H1 (cell line): ENCODE results near the gene RAB4B. TPM values are rescaled to one million over a fixed set of nuclear protein-coding genes. Genes with fewer than 3 reads are reported as not detected.

Experiments used
- CTCF ChIA-PET: fragments of 300-600 bp; sonication (Branson Sonifier 250); formaldehyde crosslinking; loops from one replicate; lab custom pipeline; 2021; ENCODE audit not compliant: partially characterized antibody; lab: Charles Lee
- POLR2A ChIA-PET: fragments of 300-600 bp; sonication (Branson Sonifier 250); formaldehyde crosslinking; loops from one replicate; lab custom pipeline; 2021; ENCODE audit warnings: inconsistent platforms; ENCODE audit not compliant: partially characterized antibody; lab: Charles Lee
- DNase-seq, 2 experiments: peaks; one replicate each; pipeline versions ENCODE4 v3.0.0 to v3.0.0-alpha.2; 2010 to 2022; ENCODE audit warnings: low spot score in 2 of 2, low read depth in 1 of 2, mixed read lengths in 1 of 2
- FAIRE-seq: peaks from 2 replicates; lab custom pipeline; 2011; peaks lifted over from hg19 to GRCh38; lab: Jason Lieb, UNC
- H2AFZ ChIP-seq: 2 replicates; pipeline ENCODE4 v1.8.1; 2012; ENCODE audit warnings: low read length, inconsistent platforms
- H2AK5ac ChIP-seq: 2 replicates; pipeline ENCODE4 v1.6.1; 2013; ENCODE audit warnings: low read depth, low read length
- H2BK120ac ChIP-seq: replicated peaks from 2 replicates; pipeline ENCODE3; 2013; ENCODE audit warnings: low read depth, low read length, inconsistent platforms
- H2BK12ac ChIP-seq: 2 replicates; pipeline ENCODE4 v1.6.1; 2013; ENCODE audit warnings: low read depth, low read length
- H2BK15ac ChIP-seq: 2 replicates; pipeline ENCODE4 v1.6.1; 2013; ENCODE audit warnings: low read length
- H2BK20ac ChIP-seq: 2 replicates; pipeline ENCODE4 v1.6.1; 2013; ENCODE audit warnings: low read length
- H2BK5ac ChIP-seq: 2 replicates; pipeline ENCODE4 v1.6.1; 2013; ENCODE audit warnings: low read depth, low read length
- H3K14ac ChIP-seq: 2 replicates; pipeline ENCODE4 v1.6.1; 2013; ENCODE audit warnings: inconsistent platforms; ENCODE audit not compliant: insufficient read length
- H3K18ac ChIP-seq: 2 replicates; pipeline ENCODE4 v1.6.1; 2013; ENCODE audit warnings: low read length; ENCODE audit errors: extremely low read depth
- H3K23ac ChIP-seq: 2 replicates; pipeline ENCODE4 v1.6.1; 2013; ENCODE audit warnings: inconsistent platforms; ENCODE audit not compliant: insufficient read length
- H3K23me2 ChIP-seq: 2 replicates; pipeline ENCODE4 v1.6.1; 2013; ENCODE audit warnings: low read depth, low read length
- H3K27ac ChIP-seq: 2 replicates; pipeline ENCODE4 v1.6.1; 2011; ENCODE audit warnings: low read depth, low read length, inconsistent platforms
- H3K27me3 ChIP-seq, 4 experiments: replicated peaks in 1 of 4; 1 replicate in 1 of 4; 2 replicates in 3 of 4; pipeline versions ENCODE4 v1.6.1 to v1.8.1; 2011 to 2013; ENCODE audit warnings: low read length in 3 of 4, mild to moderate bottlenecking in 3 of 4, inconsistent platforms in 2 of 4, mixed read lengths in 2 of 4, moderate library complexity in 1 of 4; ENCODE audit not compliant: control insufficient read depth in 3 of 4, insufficient read depth in 3 of 4; ENCODE audit errors: extremely low read depth in 1 of 4
- H3K36me3 ChIP-seq, 4 experiments: 2 replicates each; pipeline versions ENCODE4 v1.6.1 to v1.8.1; 2011 to 2013; ENCODE audit warnings: mild to moderate bottlenecking in 4 of 4, low read length in 3 of 4, moderate library complexity in 2 of 4, control low read depth in 1 of 4, inconsistent platforms in 1 of 4; ENCODE audit not compliant: insufficient read depth in 4 of 4, control insufficient read depth in 2 of 4
- H3K4ac ChIP-seq: replicated peaks from 2 replicates; pipeline ENCODE3; 2013; ENCODE audit warnings: low read length, low read depth, mixed read lengths, inconsistent platforms; ENCODE audit not compliant: insufficient read length
- H3K4me1 ChIP-seq, 4 experiments: replicated peaks in 1 of 4; 1 replicate in 1 of 4; 2 replicates in 3 of 4; pipeline versions ENCODE4 v1.6.1 to v1.8.1; 2011 to 2013; ENCODE audit warnings: low read length in 3 of 4, inconsistent platforms in 2 of 4, mixed read lengths in 1 of 4; ENCODE audit not compliant: insufficient read depth in 4 of 4, control insufficient read depth in 3 of 4
- H3K4me2 ChIP-seq, 2 experiments: 2 replicates each; pipeline versions ENCODE4 v1.6.1 to v1.8.1; 2011 to 2013; ENCODE audit warnings: low read depth in 2 of 2, low read length in 2 of 2, control low read depth in 1 of 2, inconsistent platforms in 1 of 2, mild to moderate bottlenecking in 1 of 2; ENCODE audit not compliant: insufficient read depth in 1 of 2
- H3K4me3 ChIP-seq, 4 experiments: fragments of 200-600, 300-600 bp in 1 of 4; sonication (generic), shearing (Covaris generic), sonication (Bioruptor Twin) in 1 of 4; 2 replicates each; pipeline versions ENCODE4 v1.5.1 to v1.8.1; 2011 to 2016; ENCODE audit warnings: low read length in 4 of 4, low read depth in 3 of 4, control low read depth in 2 of 4, inconsistent platforms in 2 of 4, mild to moderate bottlenecking in 2 of 4, mixed read lengths in 1 of 4, moderate library complexity in 1 of 4; ENCODE audit not compliant: insufficient read depth in 2 of 4; ENCODE audit errors: extremely low read depth in 1 of 4
- H3K56ac ChIP-seq: replicated peaks from 2 replicates; pipeline ENCODE3; 2013; ENCODE audit warnings: low read depth, mild to moderate bottlenecking, mixed read lengths, low read length, inconsistent platforms; ENCODE audit not compliant: insufficient read length
- H3K79me1 ChIP-seq: 2 replicates; pipeline ENCODE4 v1.6.1; 2013; ENCODE audit warnings: low read depth, low read length, control low read depth
- H3K79me2 ChIP-seq, 2 experiments: 2 replicates each; pipeline versions ENCODE4 v1.6.1 to v1.8.1; 2012 to 2013; ENCODE audit warnings: low read length in 2 of 2, mild to moderate bottlenecking in 2 of 2, inconsistent platforms in 1 of 2; ENCODE audit not compliant: insufficient read depth in 2 of 2, control insufficient read depth in 1 of 2
- H3K9ac ChIP-seq, 4 experiments: replicated peaks in 1 of 4; 1 replicate in 1 of 4; 2 replicates in 3 of 4; pipeline versions ENCODE4 v1.6.1 to v1.8.1; 2011 to 2013; ENCODE audit warnings: low read depth in 3 of 4, low read length in 3 of 4, control low read depth in 2 of 4, mild to moderate bottlenecking in 2 of 4, moderate library complexity in 2 of 4, inconsistent platforms in 1 of 4; ENCODE audit errors: extremely low read depth in 1 of 4
- H3K9me3 ChIP-seq, 2 experiments: 2 replicates each; pipeline versions ENCODE4 v1.6.1 to v1.8.1; 2012 to 2013; ENCODE audit warnings: mild to moderate bottlenecking in 2 of 2, moderate library complexity in 2 of 2, control low read depth in 1 of 2, inconsistent platforms in 1 of 2, low read depth in 1 of 2, low read length in 1 of 2, mixed read lengths in 1 of 2; ENCODE audit not compliant: insufficient read depth in 2 of 2
- H4K20me1 ChIP-seq, 2 experiments: replicated peaks in 1 of 2; 2 replicates each; pipeline versions ENCODE3 to v1.8.1; 2011 to 2013; ENCODE audit warnings: inconsistent platforms in 2 of 2, low read length in 2 of 2, mild to moderate bottlenecking in 1 of 2; ENCODE audit not compliant: insufficient read depth in 2 of 2, control insufficient read depth in 1 of 2
- H4K5ac ChIP-seq: 2 replicates; pipeline ENCODE4 v1.6.1; 2013; ENCODE audit warnings: low read length, low read depth, mixed read lengths, inconsistent platforms; ENCODE audit not compliant: insufficient read length
- H4K8ac ChIP-seq: 2 replicates; pipeline ENCODE4 v1.8.0; 2013; ENCODE audit warnings: mild to moderate bottlenecking, moderate library complexity, low read length, inconsistent platforms; ENCODE audit not compliant: insufficient read depth; ENCODE audit errors: extremely low read depth
- H4K91ac ChIP-seq: replicated peaks from 2 replicates; pipeline ENCODE3; 2013; ENCODE audit warnings: low read length, mixed read lengths, inconsistent platforms; ENCODE audit not compliant: insufficient read length
- BRCA1 ChIP-seq: IDR thresholded peaks from 2 replicates; pipeline ENCODE4 v1.6.1; 2012; ENCODE audit warnings: low read depth, low read length, improper control_type of control experiment
- CREB1 ChIP-seq: IDR thresholded peaks from 2 replicates; pipeline ENCODE4 v1.6.1; 2012; ENCODE audit warnings: inconsistent platforms
- EZH2 ChIP-seq: fragments of 200-600 bp; sonication (generic); IDR thresholded peaks from 2 replicates; pipeline ENCODE4 v1.7.1; 2012; ENCODE audit warnings: low read depth, mild to moderate bottlenecking, moderate library complexity, low read length, inconsistent platforms; ENCODE audit not compliant: severe bottlenecking
- GABPA ChIP-seq: IDR thresholded peaks from 2 replicates; pipeline ENCODE4 v1.6.1; 2011; ENCODE audit warnings: mild to moderate bottlenecking, low read length, moderate library complexity, borderline replicate concordance; ENCODE audit not compliant: insufficient read depth
- KDM5A ChIP-seq: fragments of 200-600 bp; IDR thresholded peaks from 2 replicates; pipeline ENCODE4 v1.7.1; 2012; ENCODE audit warnings: mild to moderate bottlenecking, low read length, inconsistent platforms, mixed read lengths
- POLR2A ChIP-seq, 2 experiments: IDR thresholded peaks; 1 replicate in 1 of 2; 2 replicates in 1 of 2; pipeline ENCODE4 v1.6.1; 2011; ENCODE audit warnings: low read depth in 2 of 2, low read length in 2 of 2, mild to moderate bottlenecking in 2 of 2; ENCODE audit errors: control extremely low read depth in 1 of 2
- POLR2AphosphoS5 ChIP-seq: IDR thresholded peaks from 2 replicates; pipeline ENCODE4 v1.6.1; 2011; ENCODE audit warnings: low read depth, low read length
- RFX5 ChIP-seq: IDR thresholded peaks from 2 replicates; pipeline ENCODE4 v1.6.1; 2011; ENCODE audit warnings: low read depth, low read length, improper control_type of control experiment, borderline replicate concordance
- SP2 ChIP-seq: IDR thresholded peaks from 2 replicates; pipeline ENCODE4 v1.6.1; 2012; ENCODE audit warnings: mild to moderate bottlenecking, low read length, inconsistent platforms
- SP4 ChIP-seq: IDR thresholded peaks from 2 replicates; pipeline ENCODE4 v1.6.1; 2012; ENCODE audit warnings: low read length, inconsistent platforms
- TAF1 ChIP-seq: IDR thresholded peaks from 2 replicates; pipeline ENCODE4 v1.6.1; 2011; ENCODE audit warnings: mild to moderate bottlenecking, low read depth, low read length
- WGBS, 2 experiments: shearing (Covaris generic) in 1 of 2; methylation state at CpG; one replicate each; pipeline versions ENCODE4 v1.1.6 to v1.1.7; 2013 to 2015; ENCODE audit warnings: low lambda C conversion rate in 2 of 2, mixed read lengths in 2 of 2, inconsistent platforms in 1 of 2, low coverage in 1 of 2, missing lambda C conversion rate in 1 of 2; ENCODE audit not compliant: insufficient replicate concordance in 2 of 2, insufficient coverage in 1 of 2, insufficient read length in 1 of 2; ENCODE audit errors: extremely low coverage in 1 of 2, missing lambda C conversion rate in 1 of 2; 5-methylcytosine and 5-hydroxymethylcytosine counted together
- polyA plus RNA-seq, 7 experiments: library from polyadenylated mRNA; depleted of rRNA in 3 of 7; stranded (reverse) in 5 of 7; unstranded in 2 of 7; fragments of >200 nt in 5 of 7; fragments of 200-250 nt in 2 of 7; gene quantifications; 1 replicate in 5 of 7; 2 replicates in 1 of 7; 4 replicates in 1 of 7; pipeline versions ENCODE4 v1.2.1 to v1.2.3, GENCODE V29; 2011 to 2013; ENCODE audit warnings: missing spikeins in 2 of 7, mixed read lengths in 2 of 7
- total RNA-seq: library from RNA; stranded (reverse); fragmentation: NEBNext Ultra II Directional; extraction: Animal tissue kit (Norgen Biotek cat#: 25700); gene quantifications from 2 replicates; pipeline ENCODE4 v1.2.1, GENCODE V29; 2021

The RAB4B gene
- total and polyA plus RNA-seq, 2 of the 8 experiments (the other 6 are each of a cell fraction or from before 2014, with no cell fraction given), result 15.9 to 28.6 TPM

DNA sequence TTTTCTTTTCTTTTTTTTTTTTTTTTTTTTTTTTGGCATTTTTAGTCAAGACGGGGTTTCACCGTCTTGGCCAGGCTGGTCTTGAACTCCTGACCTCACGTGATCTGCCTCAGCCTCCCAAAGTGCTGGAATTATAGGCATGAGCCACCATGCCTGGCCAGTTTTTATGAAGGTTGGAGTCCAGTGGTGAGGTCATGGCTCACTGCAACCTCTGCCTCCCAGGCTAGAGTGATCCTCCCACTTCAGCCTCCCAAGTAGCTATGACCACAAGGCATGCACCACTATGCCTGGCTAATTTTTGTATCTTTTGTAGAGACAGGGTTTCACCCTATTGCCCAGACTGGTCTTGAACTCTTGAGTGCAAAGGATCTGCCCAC, 22.8 kb upstream of the RAB4B start:
- no peak overlapping the region for H2BK15ac ChIP-seq
- no peaks in the 10 kb centered on the region; a peak in 2 of 7 replicates for H3K4me1 ChIP-seq
- no peaks in the 10 kb centered on the region for H3K27me3 ChIP-seq
- ChIA-PET CTCF (interaction anchor here (0.8 to 3.4 kb wide), 5 partner anchors 10 to 65 kb away, joined by 3 to 14 read pairs (median 3); no protein-coding TSS in a partner anchor), POLR2A (interaction anchor here (1.3 to 15.7 kb wide), 5 partner anchors 12 to 64 kb away, joined by 3 to 399 read pairs (median 120); partner anchors contain the start of genes COQ8B, EGLN2, ITPKC and MIA)
- H4K8ac ChIP-seq, result no peak overlapping the region
- peaks cover 7% of the 10 kb centered on the region for H3K79me1 ChIP-seq
- 91% methylated on average over 3 of the region's 3 CpGs; no CpG with 5 or more reads in 1 of the 2 experiments for WGBS, 2 experiments
- no peak overlapping the region for H2BK120ac ChIP-seq
- H3K23ac ChIP-seq, result no peak overlapping the region
- no peak overlapping the region for H2AFZ ChIP-seq
- H3K23me2 ChIP-seq, result peaks cover 1% of the 10 kb centered on the region
- H4K5ac ChIP-seq, result no peak overlapping the region
- no peak overlapping the region for H3K18ac ChIP-seq
- no peak overlapping the region for H2BK20ac ChIP-seq
- no peak overlapping the region for H2AK5ac ChIP-seq
- H3K79me2 ChIP-seq, result peaks cover 43 to 74% of the 10 kb centered on the region in 2 experiments
- H3K14ac ChIP-seq, result no peak overlapping the region
- no peak overlapping the region for H3K27ac ChIP-seq
- no peak overlapping the region for H3K56ac ChIP-seq
- H3K4me3 ChIP-seq, result no peak overlapping the region
- peak overlapping the region; percentile 42 to 56; a peak in 2 of 4 replicates for H3K4me2 ChIP-seq
- peaks cover 26 to 69% (median 47%) of the 10 kb centered on the region in 4 experiments; a peak in 7 of 8 replicates for H3K36me3 ChIP-seq
- no peak overlapping the region for H3K9ac ChIP-seq
- H4K20me1 ChIP-seq, result peaks cover 22 to 35% of the 10 kb centered on the region in 2 experiments
- FAIRE-seq, result no peak
- TF ChIP-seq CREB1, result no peak
- no peak for TF ChIP-seq SP4
- TF ChIP-seq RFX5, result no peak
- no peak for TF ChIP-seq GABPA
- TF ChIP-seq SP2, result no peak
- no peak for TF ChIP-seq KDM5A
- no peak for TF ChIP-seq POLR2A (IDR thresholded peaks at IDR 0.05; ENCODE audit: control extremely low read depth in 1 of 2, low read depth in 2 of 2, low read length in 2 of 2)
- no peak for TF ChIP-seq TAF1
- TF ChIP-seq EZH2, result no peak
- no peak for TF ChIP-seq BRCA1
- TF ChIP-seq POLR2AphosphoS5, result no peak
- H3K4ac ChIP-seq, result no peak overlapping the region
- no peaks in the 10 kb centered on the region for H3K9me3 ChIP-seq
- peak overlapping the region; percentile 13; the same call in 1 of the 2 replicates for H2BK5ac ChIP-seq
- H4K91ac ChIP-seq, result no peak overlapping the region
- no peak overlapping the region for H2BK12ac ChIP-seq
- no peak for DNase-seq
